Tibial artery (tissue), 4 donors: Measurements from ENCODE around the gene DENND1C.

Experiments used
- DNase-seq, 2 donors: peaks; one replicate each; pipeline ENCODE4 v3.0.0-alpha.2; 2019
- H3K27ac ChIP-seq, 2 donors: fragments of 200-600 bp; sonication (generic) in 1 of 2; 1 replicate in 1 of 2; 2 replicates in 1 of 2; pipeline ENCODE4 v1.5.1; 2018 to 2019; ENCODE audit warnings: mild to moderate bottlenecking in 1 of 2
- H3K27me3 ChIP-seq, 2 donors: fragments of 200-600 bp; sonication (generic) in 1 of 2; one replicate each; pipeline versions ENCODE4 v1.5.1 to v1.6.0; 2016 to 2019
- H3K36me3 ChIP-seq, 3 donors: fragments of 200-600 bp; sonication (generic) in 2 of 3; one replicate each; pipeline ENCODE4 v1.5.1; 2016 to 2019; ENCODE audit warnings: mild to moderate bottlenecking in 2 of 3
- H3K4me1 ChIP-seq, 4 donors: fragments of 200-600 bp; sonication (generic) in 2 of 4; 1 replicate in 3 of 4; 2 replicates in 1 of 4; pipeline ENCODE4 v1.5.1; 2016 to 2019
- H3K4me3 ChIP-seq, 2 donors: fragments of 200-600 bp; sonication (generic) in 1 of 2; 1 replicate in 1 of 2; 2 replicates in 1 of 2; pipeline ENCODE4 v1.5.1; 2018 to 2019; ENCODE audit warnings: mild to moderate bottlenecking in 2 of 2
- H3K9me3 ChIP-seq, 3 donors: fragments of 200-600 bp; sonication (generic) in 1 of 3; one replicate each; pipeline ENCODE4 v1.5.1; 2016 to 2019
- CTCF ChIP-seq, 2 experiments: fragments of 200-600 bp in 1 of 2; fragments of 450-650 bp in 1 of 2; IDR thresholded peaks; one replicate each; pipeline ENCODE4 v1.5.1; 2017 to 2019; ENCODE audit warnings: antibody characterized with exemption in 2 of 2, mild to moderate bottlenecking in 1 of 2, moderate library complexity in 1 of 2
- intact Hi-C: fragments of 100-400 bp; cut with DNase I; formaldehyde crosslinking; loops from one replicate; pipeline ENCODE4 v1.15.0; 2023; ENCODE audit warnings: low total_unique reads

Gene DENND1C

GRCh38 chr19:6421075-6422014 is 60.2 kb downstream of the DENND1C start:
- peaks cover 0 to 35% (median 27%) of the 10 kb centered on the region in 4 donors for H3K4me1 ChIP-seq
- no peak overlapping the region for H3K4me3 ChIP-seq
- peaks cover 35 to 58% (median 57%) of the 10 kb centered on the region in 3 donors for H3K36me3 ChIP-seq
- no peak overlapping the region for H3K27ac ChIP-seq
- no peaks in the 10 kb centered on the region for H3K27me3 ChIP-seq
- no peaks in the 10 kb centered on the region for H3K9me3 ChIP-seq
- intact Hi-C loops, result no loop called here
- DNase-seq, result no peak
- no peak for TF ChIP-seq CTCF (IDR thresholded peaks at IDR 0.05)

GRCh38 chr19:6418562-6418932 is 63.0 kb downstream of the DENND1C start:
- no peaks in the 10 kb centered on the region for H3K9me3 ChIP-seq
- no peak overlapping the region for H3K27ac ChIP-seq
- peaks cover 60 to 86% (median 83%) of the 10 kb centered on the region in 3 donors for H3K36me3 ChIP-seq
- TF ChIP-seq CTCF (IDR thresholded peaks at IDR 0.05), result no peak
- intact Hi-C loops, result no loop called here
- no peak overlapping the region for H3K4me3 ChIP-seq
- no peaks in the 10 kb centered on the region for H3K27me3 ChIP-seq
- peaks cover 0 to 27% (median 21%) of the 10 kb centered on the region in 4 donors for H3K4me1 ChIP-seq
- no peak for DNase-seq

- intact Hi-C loops, result no loop called here
- H3K4me1 ChIP-seq, result peaks cover 0 to 20% (median 15%) of the 10 kb centered on the region in 4 donors
- DNase-seq, result no peak
- H3K27ac ChIP-seq, result no peak overlapping the region
- no peaks in the 10 kb centered on the region for H3K9me3 ChIP-seq
- no peaks in the 10 kb centered on the region for H3K27me3 ChIP-seq
- no peak overlapping the region for H3K4me3 ChIP-seq
- no peak for TF ChIP-seq CTCF (IDR thresholded peaks at IDR 0.05)
- H3K36me3 ChIP-seq, result peaks cover 60 to 90% (median 83%) of the 10 kb centered on the region in 3 donors
Measured at GRCh38 chr19:6417713-6418561, 63.6 kb downstream of the DENND1C start.
